NK-92 (cell line): ENCODE results near the gene ACP1.
"Not testable (repeated sequence)": the region's sequence is repeated elsewhere in the genome, so short reads cannot be mapped to it uniquely, and the experiment has no call there.

Experiments used
- DNase-seq: peaks from one replicate; lab custom pipeline; 2025; ENCODE audit not compliant: unreplicated experiment; lab: John Stamatoyannopoulos, UW

The ACP1 gene

DNA sequence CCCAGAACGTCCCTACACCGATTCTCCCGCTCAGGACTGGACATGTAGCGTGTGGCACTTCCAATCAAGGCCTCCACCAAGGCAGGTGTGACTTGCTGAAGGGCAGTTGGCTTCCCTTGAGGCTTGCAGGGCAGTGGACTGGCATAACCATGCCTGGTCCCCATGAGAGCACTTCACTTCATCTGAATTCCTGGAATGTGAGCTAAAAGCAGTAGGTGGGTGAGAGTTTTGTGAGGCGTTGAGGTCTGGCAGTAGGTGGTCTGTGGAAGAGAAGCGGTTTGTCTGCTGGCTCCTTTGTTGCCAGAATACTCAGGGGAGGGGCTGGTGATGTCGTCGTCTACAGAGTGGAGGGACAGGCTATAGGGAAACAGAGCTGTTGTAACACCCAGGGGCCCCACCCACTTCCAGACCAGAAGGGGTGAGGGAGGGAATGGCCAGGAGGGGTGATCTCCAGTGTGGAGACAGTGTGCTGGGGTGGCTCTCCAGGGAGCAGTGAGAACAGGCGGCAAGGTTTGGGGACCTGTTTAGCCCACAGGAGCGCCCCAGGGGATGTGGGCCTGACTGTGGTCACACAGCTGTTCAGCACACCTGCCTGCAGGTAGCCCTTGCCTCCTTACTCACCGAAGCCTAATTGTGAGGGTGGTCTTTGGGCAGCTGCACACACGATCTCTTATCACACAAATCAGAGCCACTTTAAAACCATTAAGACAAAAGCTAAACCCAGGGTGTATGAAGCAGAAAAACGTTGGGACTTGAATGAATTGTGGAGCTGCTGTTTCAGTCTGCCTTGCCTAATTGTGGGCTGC is 44.6 kb downstream of the ACP1 start:
- no peak for DNase-seq

DNA sequence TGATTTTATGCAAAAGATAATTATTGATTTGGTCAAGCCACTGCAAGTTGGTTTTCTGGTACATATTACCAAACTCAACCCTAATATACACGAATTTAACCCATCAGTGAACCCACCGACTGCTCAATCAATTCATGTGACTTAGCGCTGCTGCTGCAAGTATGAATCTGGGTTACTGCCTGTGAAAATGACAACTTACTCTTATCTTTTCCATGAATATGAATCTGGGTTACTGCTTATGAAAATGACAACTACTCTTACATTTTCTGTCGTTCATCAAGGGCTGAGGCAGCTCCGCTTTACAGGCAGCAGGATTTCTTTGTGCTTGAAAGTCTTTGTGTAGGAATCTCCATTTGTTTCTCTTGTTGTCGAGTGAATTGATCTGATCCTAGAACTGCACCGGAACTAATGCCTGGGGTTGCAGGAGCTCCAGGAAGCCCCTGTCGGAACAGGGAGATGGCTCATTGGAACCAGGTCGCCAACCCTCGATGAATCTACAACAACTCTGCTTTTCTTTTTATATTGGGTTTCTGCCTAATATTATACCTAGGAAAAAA is 45.3 kb downstream of the ACP1 start:
- DNase-seq, result no peak

DNA sequence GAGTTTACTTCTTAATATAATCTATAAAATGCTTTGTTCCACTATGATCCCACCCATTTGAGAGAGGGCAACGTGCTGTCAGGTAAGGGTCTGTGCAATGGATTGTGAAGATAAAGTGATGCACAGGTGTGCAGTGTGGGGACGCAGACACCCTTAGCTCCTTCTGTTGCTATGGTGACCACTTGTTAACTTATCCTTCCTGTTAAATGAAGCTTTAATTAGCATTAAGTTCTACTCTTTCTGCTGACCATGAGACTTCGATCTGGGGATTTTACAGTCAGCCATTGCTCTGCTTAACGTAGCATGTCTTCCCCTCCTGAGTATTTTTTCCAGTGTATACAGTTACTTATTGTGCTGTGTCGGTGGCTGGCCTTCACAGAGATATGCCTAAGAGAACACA is 46.2 kb downstream of the ACP1 start:
- DNase-seq, result no peak

DNA sequence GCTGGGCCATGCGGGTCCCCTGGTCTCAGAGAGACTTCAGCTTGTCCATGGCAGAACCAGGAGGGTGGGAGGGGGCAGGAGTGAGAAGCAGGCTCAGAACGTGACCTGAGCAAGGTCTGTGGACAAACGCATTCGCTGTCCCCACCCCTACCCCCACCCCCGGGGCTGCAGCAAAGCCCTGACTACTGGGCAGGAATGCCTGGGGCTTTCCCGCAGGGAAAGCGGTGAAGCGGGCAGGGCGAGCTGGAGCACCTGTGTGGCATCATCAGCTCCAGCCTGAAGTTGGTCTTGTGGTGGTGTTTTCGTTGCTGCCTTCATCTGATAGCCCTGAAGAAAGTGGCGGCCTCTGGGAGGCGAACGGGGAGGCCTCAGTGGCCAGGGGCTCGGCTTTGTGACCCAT is 49.2 kb downstream of the ACP1 start:
- no peak for DNase-seq

DNA sequence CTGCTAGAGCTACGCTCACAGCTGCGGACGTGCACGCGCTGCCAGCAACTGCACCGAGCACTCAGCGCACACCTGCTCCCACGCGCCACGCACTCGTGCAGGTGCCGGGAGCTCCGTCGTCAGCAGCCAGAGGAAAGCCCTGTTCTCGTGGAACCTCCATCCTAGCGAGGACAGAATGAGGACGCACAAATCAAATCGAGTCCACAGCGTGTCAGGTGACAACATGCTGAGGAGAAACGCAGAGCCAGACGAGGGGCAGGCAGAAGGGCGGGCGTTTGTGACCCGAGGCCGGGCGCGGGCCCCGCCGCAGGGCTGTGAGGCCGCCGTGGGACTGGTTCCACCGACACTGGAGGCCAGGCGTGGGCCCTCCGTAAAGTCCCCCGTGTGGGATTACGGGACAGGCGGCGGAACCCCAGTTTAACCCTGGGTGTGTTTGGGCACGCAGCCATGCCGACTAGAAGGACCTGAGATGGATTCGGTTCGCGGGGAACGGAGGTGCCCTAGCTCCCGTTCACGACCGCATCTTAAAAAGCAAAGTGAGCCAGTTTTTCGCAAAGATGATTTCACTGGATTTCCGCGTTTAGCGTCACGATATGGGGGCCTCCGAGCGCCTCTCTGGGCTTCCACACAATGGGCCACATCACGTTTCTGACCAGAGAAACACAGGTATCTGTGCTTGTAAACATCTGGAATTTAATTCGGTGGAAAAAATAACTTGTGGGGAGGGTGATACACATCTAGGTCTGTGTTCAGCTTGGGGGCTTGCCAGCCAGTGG is 50.0 kb downstream of the ACP1 start:
- no peak for DNase-seq

DNA sequence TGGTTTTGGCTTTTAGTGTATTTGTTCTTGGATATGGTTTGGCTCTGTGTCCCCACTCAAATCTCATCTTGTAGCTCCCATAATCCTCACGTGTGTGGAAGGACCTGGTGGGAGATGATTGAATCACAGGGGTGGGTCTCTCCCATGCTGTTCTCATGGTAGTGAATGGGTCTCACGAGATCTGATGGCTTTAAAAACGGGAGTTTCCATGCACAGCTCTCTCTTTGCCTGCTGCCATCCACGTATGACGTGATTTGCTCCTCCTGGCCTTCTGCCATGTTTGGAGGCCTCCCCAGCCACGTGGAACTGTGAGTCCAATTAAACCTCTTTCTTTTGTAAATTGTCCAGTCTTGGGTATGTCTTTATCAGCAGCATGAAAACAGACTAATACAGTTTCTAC is 51.2 kb downstream of the ACP1 start:
- DNase-seq, result not testable (repeated sequence)

DNA sequence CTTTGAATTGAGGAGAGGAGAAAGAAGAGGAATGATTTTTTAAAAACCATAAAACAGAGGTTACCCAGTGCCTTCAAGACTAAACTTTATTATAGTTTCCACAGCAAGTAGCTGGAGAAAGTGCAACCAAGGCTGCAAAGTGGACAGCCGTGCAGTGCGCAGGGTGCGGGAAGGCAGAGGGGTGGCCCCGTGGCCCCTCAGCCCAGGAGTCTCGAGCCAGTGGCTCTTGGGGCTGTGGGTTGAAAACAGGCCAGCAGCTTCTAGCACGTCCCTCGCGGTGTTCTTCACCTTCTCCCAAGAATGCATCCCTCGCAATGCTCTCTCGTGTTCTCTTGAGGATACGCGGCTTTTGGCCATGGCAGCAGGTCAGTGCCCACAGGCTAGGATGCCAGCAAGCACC is 51.6 kb downstream of the ACP1 start:
- no peak for DNase-seq

DNA sequence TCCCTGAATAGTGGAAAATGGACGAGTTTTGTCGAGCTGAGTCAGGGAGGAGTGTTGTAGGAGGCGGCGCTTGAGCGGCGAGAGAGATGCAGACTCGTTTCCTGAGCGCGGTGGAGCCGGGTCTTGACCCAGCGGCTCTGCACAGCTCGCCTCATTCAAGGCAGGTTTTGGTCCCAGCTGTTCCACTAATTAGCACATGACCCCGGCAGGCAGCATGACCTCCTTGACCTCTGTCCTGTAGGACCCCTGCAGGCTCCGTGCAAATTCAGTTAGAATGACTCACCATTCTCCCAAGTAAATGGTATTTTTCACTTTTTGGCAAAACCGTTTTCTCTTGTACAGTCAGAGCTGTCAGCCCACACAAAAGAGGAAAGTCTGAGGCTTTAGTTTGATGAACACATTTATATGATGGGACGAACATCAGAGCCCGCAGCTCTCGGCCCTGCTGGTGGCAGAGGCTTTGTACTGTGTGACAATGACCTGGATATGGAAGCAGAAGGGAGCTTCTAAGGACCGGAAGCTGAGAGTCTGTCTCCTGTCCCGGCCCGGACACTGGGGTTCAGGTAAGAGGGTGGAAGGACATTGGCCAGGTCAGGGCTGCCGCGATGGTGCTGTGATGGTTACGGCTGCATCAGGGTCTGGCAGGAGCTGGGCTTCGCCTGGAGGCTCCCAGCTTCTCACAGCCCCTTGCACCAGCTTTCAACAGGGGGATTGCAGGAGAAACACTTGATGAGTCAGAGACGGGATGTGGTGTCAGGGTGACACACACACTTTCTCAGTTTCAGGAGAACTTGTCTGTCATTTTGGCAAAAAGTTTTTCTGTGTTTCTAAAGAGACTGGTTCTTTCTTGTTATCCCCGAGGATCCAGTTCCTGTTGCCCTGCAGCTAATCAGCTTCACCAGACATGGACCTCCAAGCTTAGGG is 53.0 kb downstream of the ACP1 start:
- DNase-seq, result no peak

DNA sequence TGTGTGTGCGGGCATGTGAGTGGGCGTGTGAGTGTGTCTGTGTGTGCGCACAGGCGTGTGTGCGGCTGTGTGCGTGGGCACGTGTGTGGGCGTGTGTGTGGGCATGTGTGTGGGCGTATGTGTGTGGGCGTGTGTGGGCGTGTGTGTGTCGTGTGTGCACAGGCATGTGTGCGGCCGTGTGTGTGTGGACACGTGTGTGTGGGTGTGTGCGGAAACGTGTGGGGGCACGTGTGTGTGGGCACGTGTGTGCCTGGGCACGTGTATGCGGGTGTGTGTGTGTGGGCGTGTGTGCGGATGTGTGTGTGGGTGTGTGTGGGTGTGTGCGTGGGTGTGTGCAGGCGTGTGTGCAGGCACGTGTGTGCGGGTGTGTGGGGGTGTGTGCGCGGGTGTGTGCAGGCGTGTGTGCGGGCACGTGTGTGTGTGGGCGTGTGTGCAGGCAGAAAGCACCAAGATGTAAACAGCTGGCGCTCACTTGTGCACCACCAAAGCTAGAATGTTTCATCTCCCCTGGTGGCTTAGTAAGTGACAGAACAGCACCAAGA is 54.4 kb downstream of the ACP1 start:
- DNase-seq, result no peak

DNA sequence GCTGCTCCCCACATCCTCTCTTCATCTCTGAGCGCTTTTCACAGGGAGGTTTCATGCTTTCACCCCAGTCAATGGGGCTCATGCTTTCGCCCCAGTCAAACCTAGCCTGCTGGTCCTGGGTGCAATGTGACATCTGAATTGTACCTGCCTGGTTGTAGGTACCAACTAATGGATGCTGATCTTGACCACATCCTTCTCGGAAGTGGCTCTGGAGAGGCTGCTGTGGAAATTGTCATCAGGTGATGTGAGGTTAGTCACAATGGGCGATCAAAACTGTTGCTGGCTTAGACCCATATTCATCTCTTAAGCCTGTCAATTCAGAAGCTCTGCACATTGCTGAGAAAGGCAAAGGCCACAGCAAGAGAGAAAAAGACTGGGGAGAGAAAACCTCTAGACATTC is 55.8 kb downstream of the ACP1 start:
- no peak for DNase-seq

DNA sequence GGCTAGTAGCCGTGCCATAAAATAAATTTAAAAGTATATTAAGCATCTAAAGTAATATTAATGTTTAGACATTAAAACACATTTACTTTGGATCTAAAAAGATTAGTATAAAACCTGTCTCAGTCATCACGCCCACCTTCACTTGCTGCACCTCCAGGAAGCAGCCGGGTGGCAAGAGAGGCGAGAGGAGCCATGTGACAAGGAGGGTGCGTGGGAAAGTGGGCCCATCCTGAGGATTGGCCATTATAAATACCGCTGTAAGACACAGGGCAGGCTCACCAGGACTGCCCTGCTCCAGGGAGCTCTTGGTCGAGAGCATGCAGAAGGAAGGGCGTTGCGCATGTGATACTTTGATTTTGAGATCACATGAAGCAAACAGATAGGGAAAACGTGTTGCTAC is 57.6 kb downstream of the ACP1 start:
- no peak for DNase-seq

DNA sequence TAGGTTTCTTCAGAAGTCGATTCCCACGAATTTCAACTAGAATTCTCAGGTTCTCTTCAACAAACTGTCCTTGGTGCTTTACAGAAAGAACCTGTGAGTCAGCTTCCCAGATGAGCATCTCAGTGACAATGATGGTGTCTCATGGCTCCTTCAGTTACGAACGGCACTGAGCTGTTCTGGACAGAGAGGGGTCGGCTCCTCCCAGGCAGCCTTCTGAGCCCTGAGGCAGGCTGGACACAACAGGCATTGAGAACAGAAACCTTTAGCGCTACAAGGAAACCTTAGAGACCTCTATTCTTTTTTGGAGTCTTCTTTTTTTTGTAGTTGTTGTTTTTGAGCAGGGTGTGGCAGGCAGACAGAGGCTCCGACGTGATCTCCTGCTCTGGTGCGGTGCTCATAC is 58.3 kb downstream of the ACP1 start:
- DNase-seq, result no peak
